ENCODE data around the gene ZNF207.

Gene ZNF207

GRCh38 chr17:32342603-32343325, 7.2 kb upstream of the ZNF207 start:
- H2AFZ ChIP-seq (ENCODE audit: low read depth, low read length), result peak overlapping the region; percentile 87
- peaks cover 7% of the 10 kb centered on the region for H3K36me3 ChIP-seq (replicated peaks; ENCODE audit: low read depth, low read length)
- H4K20me1 ChIP-seq (ENCODE audit: insufficient read depth, low read length), result no peaks in the 10 kb centered on the region
- peak overlapping the region; percentile 73 for H3K4me2 ChIP-seq (ENCODE audit: low read length)
- no peaks in the 10 kb centered on the region for H3K9me3 ChIP-seq (ENCODE audit: insufficient read depth, low read length)
- no peak overlapping the region for H3K27ac ChIP-seq (ENCODE audit: low read length)
- no peaks in the 10 kb centered on the region for H3K27me3 ChIP-seq (ENCODE audit: low read depth, low read length)
- TF ChIP-seq CTCF (IDR thresholded peaks at IDR 0.05; ENCODE audit: low read depth, low read length), result no peak
- peak overlapping the region; percentile 82 for H3K4me3 ChIP-seq (ENCODE audit: low read length)
- peak overlapping the region; percentile 82 for H3K9ac ChIP-seq (ENCODE audit: low read length)
- peaks cover 9% of the 10 kb centered on the region; the same call in 1 of the 2 replicates for H3K4me1 ChIP-seq (ENCODE audit: low read length)
- H3K79me2 ChIP-seq (ENCODE audit: low read length), result peaks cover 5% of the 10 kb centered on the region; the same call in 1 of the 2 replicates

DNA sequence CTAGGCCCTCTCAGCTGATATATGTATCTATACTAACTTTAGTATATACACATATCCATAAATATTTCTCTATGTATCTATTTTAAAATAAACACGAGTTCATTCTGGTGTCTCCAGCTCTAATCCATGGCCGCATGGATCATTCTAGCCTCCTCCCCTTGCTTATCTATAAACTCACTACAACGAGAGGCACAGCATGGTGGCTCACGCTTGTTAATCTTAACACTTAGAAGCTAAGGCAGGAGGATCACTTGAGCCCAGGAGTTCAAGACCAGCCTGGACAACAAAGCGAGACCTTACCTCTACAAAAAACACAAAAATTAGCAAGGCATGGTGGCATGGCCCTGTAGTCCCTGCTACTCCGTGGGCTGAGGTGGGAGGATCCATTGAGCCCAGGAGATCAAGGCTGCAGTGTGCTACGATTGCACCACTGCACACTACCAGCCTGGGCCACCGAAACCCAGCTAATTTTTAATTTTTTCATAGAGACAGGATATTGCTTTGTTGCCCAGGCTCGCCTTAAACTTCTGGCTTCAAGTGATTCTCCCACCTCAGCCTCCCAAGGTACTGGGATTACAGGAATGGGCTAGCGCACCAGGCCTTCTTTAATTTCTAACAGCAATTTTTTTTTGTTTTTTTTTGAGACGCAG, 3.9 kb upstream of the ZNF207 start:
- Histone ChIP-seq H3K9me3 (ENCODE audit: insufficient read depth, low read length) (no peaks in the 10 kb centered on the region), H4K20me1 (ENCODE audit: insufficient read depth, low read length) (peaks cover 3% of the 10 kb centered on the region), H3K27me3 (ENCODE audit: low read depth, low read length) (no peaks in the 10 kb centered on the region), H3K27ac (ENCODE audit: low read length) (no peak overlapping the region), H3K4me2 (ENCODE audit: low read length) (no peak overlapping the region), H3K79me2 (ENCODE audit: low read length) (peaks cover 25% of the 10 kb centered on the region), H3K36me3 (replicated peaks; ENCODE audit: low read depth, low read length) (peaks cover 2% of the 10 kb centered on the region), H2AFZ (ENCODE audit: low read depth, low read length) (no peak overlapping the region), H3K9ac (ENCODE audit: low read length) (no peak overlapping the region), H3K4me3 (ENCODE audit: low read length) (no peak overlapping the region), H3K4me1 (ENCODE audit: low read length) (peaks cover 11% of the 10 kb centered on the region; the same call in 1 of the 2 replicates)
- TF ChIP-seq EZH2phosphoT487 (IDR thresholded peaks at IDR 0.05; ENCODE audit: low read depth) (no peak), CTCF (IDR thresholded peaks at IDR 0.05; ENCODE audit: low read depth, low read length) (no peak)

DNA sequence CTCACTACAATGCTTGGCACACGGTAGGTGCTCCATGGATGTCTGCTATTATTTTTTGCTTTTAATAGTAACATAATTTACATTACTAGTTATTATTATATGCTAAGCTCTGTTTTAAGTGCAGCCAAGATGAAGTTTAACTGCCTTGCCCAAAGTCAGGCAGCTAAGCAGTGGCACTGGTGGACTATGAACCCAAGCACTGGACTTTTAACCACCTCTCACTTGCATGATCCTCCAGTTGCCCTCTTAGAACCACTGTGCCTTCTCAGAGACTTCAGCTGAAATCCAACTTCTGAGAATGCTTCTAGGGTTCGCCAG, 1.5 kb upstream of the ZNF207 start:
- no peak overlapping the region for H3K4me3 ChIP-seq (ENCODE audit: low read length)
- no peak overlapping the region for H3K27ac ChIP-seq (ENCODE audit: low read length)
- no peaks in the 10 kb centered on the region for H3K9me3 ChIP-seq (ENCODE audit: insufficient read depth, low read length)
- peaks cover 12% of the 10 kb centered on the region for H3K4me1 ChIP-seq (ENCODE audit: low read length)
- peaks cover 27% of the 10 kb centered on the region for H4K20me1 ChIP-seq (ENCODE audit: insufficient read depth, low read length)
- no peak overlapping the region for H2AFZ ChIP-seq (ENCODE audit: low read depth, low read length)
- peaks cover 44% of the 10 kb centered on the region for H3K79me2 ChIP-seq (ENCODE audit: low read length)
- peaks cover 21% of the 10 kb centered on the region for H3K36me3 ChIP-seq (replicated peaks; ENCODE audit: low read depth, low read length)
- H3K27me3 ChIP-seq (ENCODE audit: low read depth, low read length), result no peaks in the 10 kb centered on the region
- TF ChIP-seq CTCF (IDR thresholded peaks at IDR 0.05; ENCODE audit: low read depth, low read length) (no peak), EZH2phosphoT487 (IDR thresholded peaks at IDR 0.05; ENCODE audit: low read depth) (no peak)
- H3K4me2 ChIP-seq (ENCODE audit: low read length), result no peak overlapping the region
- H3K9ac ChIP-seq (ENCODE audit: low read length), result no peak overlapping the region

- peak overlapping the region; percentile 94 for H3K9ac ChIP-seq (ENCODE audit: low read length)
- peak overlapping the region; percentile 67 for H3K4me2 ChIP-seq (ENCODE audit: low read length)
- H3K27ac ChIP-seq (ENCODE audit: low read length), result peak overlapping the region; percentile 86
- H2AFZ ChIP-seq (ENCODE audit: low read depth, low read length), result peak overlapping the region; percentile 50; the same call in 1 of the 2 replicates
- peaks cover 54% of the 10 kb centered on the region for H3K79me2 ChIP-seq (ENCODE audit: low read length)
- no peaks in the 10 kb centered on the region for H3K9me3 ChIP-seq (ENCODE audit: insufficient read depth, low read length)
- peaks cover 35% of the 10 kb centered on the region for H4K20me1 ChIP-seq (ENCODE audit: insufficient read depth, low read length)
- peaks cover 29% of the 10 kb centered on the region for H3K36me3 ChIP-seq (replicated peaks; ENCODE audit: low read depth, low read length)
- peaks cover 12% of the 10 kb centered on the region for H3K4me1 ChIP-seq (ENCODE audit: low read length)
- H3K27me3 ChIP-seq (ENCODE audit: low read depth, low read length), result no peaks in the 10 kb centered on the region
- H3K4me3 ChIP-seq (ENCODE audit: low read length), result peak overlapping the region; percentile 92
- TF ChIP-seq CTCF (IDR thresholded peaks at IDR 0.05; ENCODE audit: low read depth, low read length) (no peak), EZH2phosphoT487 (IDR thresholded peaks at IDR 0.05; ENCODE audit: low read depth) (no peak)
Observed at GRCh38 chr17:32349503-32349853, 479 bp upstream of the ZNF207 start.
